Body of pancreas (tissue), 4 donors: Measurements from ENCODE around the gene CCDC80.

Experiments used
- POLR2A ChIP-seq, 3 donors: fragments of 450-650 bp; IDR thresholded peaks; one replicate each; pipeline ENCODE4 v1.6.1; 2016; ENCODE audit warnings: antibody characterized with exemption in 3 of 3, mild to moderate bottlenecking in 2 of 3
- TF ChIP-seq, protein P1 (sequence below), 7 experiments: fragments of 450-650 bp in 4 of 7; fragments of 200-600 bp in 3 of 7; sonication (generic) in 3 of 7; IDR thresholded peaks; one replicate each; pipeline ENCODE4 v1.5.1; 2016 to 2019; ENCODE audit warnings: antibody characterized with exemption in 7 of 7

DNA sequence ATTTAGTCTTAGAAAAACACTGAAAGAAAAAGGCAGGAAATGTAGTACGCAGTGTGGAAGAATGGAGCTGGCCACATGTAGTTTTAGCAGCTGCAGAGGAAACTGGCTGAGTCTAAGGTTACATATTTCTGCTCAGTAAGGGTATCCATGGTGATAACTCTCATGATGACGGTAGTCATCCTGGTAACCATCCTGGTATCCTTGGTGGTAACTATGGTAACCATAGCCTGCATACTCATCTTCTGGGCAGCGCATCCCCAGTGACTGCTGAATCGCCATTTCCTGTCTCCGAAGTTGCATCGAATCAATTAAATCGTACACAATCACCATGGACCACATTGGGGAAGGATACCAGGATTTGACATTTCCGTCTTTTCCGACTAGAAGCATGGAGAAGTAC is 35.7 kb downstream of the CCDC80 start:
- TF ChIP-seq, protein P1, sequence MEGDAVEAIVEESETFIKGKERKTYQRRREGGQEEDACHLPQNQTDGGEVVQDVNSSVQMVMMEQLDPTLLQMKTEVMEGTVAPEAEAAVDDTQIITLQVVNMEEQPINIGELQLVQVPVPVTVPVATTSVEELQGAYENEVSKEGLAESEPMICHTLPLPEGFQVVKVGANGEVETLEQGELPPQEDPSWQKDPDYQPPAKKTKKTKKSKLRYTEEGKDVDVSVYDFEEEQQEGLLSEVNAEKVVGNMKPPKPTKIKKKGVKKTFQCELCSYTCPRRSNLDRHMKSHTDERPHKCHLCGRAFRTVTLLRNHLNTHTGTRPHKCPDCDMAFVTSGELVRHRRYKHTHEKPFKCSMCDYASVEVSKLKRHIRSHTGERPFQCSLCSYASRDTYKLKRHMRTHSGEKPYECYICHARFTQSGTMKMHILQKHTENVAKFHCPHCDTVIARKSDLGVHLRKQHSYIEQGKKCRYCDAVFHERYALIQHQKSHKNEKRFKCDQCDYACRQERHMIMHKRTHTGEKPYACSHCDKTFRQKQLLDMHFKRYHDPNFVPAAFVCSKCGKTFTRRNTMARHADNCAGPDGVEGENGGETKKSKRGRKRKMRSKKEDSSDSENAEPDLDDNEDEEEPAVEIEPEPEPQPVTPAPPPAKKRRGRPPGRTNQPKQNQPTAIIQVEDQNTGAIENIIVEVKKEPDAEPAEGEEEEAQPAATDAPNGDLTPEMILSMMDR (IDR thresholded peaks at IDR 0.05): no peak
- TF ChIP-seq POLR2A (IDR thresholded peaks at IDR 0.05): no peak
